Cardiac fibroblast (primary cell): ENCODE results near the gene TREML2.

Experiments
- DNase-seq, 2 donors: peaks; one replicate each; pipeline versions ENCODE4 v3.0.0 to v3.0.0-alpha.2; 2010; ENCODE audit warnings: low read depth in 2 of 2
- H3K4me3 ChIP-seq, 2 donors: replicated peaks in 1 of 2; 1 replicate in 1 of 2; 2 replicates in 1 of 2; pipeline ENCODE4 v1.5.1; 2011; ENCODE audit warnings: low read depth in 2 of 2, low read length in 2 of 2, mild to moderate bottlenecking in 2 of 2, moderate library complexity in 1 of 2
- CTCF ChIP-seq: IDR thresholded peaks from one replicate; pipeline ENCODE4 v1.5.1; 2011; ENCODE audit warnings: low read depth, mild to moderate bottlenecking, low read length, inconsistent platforms

Gene TREML2

GRCh38 chr6:41187924-41188886, 12.7 kb downstream of the TREML2 start:
- no peak for DNase-seq
- TF ChIP-seq CTCF: no peak
- H3K4me3 ChIP-seq: no peak overlapping the region

GRCh38 chr6:41186031-41186562, 14.9 kb downstream of the TREML2 start:
- no peak for TF ChIP-seq CTCF
- DNase-seq: no peak
- no peak overlapping the region for H3K4me3 ChIP-seq

- H3K4me3 ChIP-seq: no peak overlapping the region
- TF ChIP-seq CTCF: no peak
- DNase-seq: no peak
Measured at GRCh38 chr6:41184761-41185160, 16.2 kb downstream of the TREML2 start.

- no peak overlapping the region for H3K4me3 ChIP-seq
- peak; percentile 66 to 72 for DNase-seq
- peak; percentile 72 for TF ChIP-seq CTCF
Measured at GRCh38 chr6:41182069-41183034, 18.6 kb downstream of the TREML2 start.

GRCh38 chr6:41181566-41181965, 19.4 kb downstream of the TREML2 start:
- no peak for DNase-seq
- no peak for TF ChIP-seq CTCF

GRCh38 chr6:41179163-41179562, 21.8 kb downstream of the TREML2 start:
- no peak for TF ChIP-seq CTCF
- H3K4me3 ChIP-seq: no peak overlapping the region
- DNase-seq: no peak

More at GRCh38 chr6:41181566-41181965, 19.4 kb downstream of the TREML2 start:
- no peak overlapping the region for H3K4me3 ChIP-seq
